GM18907 (cell line): Measurements from ENCODE around the gene MAP4K2.
"Not testable (repeated sequence)": the region's sequence is repeated elsewhere in the genome, so short reads cannot be mapped to it uniquely, and the experiment has no call there.

ENCODE experiments used
- ATAC-seq: cut with Tn5 transposase; IDR thresholded peaks from one replicate; pipeline ENCODE4 v1.9.1; 2021; ENCODE audit warnings: mild to moderate bottlenecking, moderate library complexity; ENCODE audit not compliant: unreplicated experiment

MAP4K2 gene

DNA sequence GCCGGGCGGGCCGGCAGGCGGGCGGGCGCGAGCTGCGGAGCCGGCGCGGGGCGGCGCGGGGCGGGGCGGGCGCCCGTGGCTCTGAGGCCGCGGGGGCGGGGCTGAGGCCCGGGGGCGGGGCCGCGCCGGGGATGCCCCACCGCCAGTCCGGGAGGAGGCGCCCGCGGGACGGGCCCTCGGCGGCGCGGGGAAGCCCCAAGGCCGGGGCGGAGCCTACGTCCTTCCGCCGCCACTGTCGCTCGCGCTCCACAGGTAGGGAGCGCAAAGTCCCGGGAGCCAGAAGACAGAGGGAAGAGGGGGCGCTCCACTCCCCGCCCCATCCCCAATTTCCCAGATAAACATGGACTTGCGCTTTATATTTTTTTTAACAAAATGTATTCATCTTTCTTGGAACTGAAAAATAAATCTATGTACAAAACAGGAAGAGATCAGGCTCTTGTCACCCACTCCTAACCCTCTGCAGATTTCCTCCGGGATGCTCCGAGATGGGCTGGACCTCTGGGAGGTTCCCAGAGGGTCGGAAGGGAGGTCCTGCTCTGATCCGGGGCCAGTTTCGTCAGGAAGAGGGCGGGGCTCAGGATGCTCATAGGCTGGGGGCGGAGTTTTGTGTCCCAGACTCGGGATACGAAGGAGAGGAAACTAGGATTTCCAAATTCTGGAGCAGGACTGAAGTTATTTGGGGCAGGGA, at the start of gene MAP4K2:
Gene MAP4K2 (minus strand): TSS at position 57 of the 688 bp plus-strand sequence. CDS start 65 bp downstream, outside the sequence.
- ATAC-seq, result peak; percentile 53

- peak; percentile 22 for ATAC-seq
Observed at GRCh38 chr11:64851831-64852351, 48.9 kb upstream of the MAP4K2 start.

- peak; percentile 63 for ATAC-seq
Observed at GRCh38 chr11:64850979-64851567, 48.1 kb upstream of the MAP4K2 start.

DNA sequence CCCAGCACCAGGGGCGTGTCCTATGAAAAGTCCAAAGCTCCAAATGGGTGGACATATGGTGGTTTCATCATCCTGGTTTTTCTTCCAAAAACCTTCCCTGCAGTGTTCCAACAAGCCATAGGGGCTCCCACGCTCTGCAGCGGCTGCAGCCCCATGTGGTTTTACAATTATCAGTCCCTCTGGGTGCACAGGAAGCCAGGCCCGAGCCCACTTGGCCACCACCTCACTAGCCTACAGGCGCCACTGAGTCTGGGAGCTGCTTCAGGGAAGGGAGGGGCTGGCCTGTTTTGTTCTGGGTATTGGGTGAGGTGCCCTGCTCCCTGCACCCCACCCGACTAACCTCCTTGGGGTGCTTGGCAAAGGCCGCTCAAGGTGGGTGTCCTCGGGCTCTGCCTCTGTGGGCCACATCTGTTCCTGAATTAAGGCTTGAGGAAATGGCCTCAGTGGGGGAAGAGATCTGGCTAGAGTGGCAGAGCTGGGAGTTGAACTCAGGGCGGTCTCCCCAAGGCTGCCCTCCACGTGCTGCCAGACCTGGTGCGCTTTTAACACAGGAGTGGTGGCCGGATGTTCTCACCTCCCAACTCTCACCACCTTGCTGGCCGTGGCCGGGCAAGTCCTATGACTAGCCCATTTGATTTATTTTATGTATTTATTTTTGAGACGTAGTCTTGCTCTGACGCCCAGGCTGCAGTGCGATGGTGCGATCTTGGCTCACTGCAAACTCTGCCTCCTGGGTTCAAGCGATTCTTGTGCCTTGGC, 46.8 kb upstream of the MAP4K2 start:
- ATAC-seq, result no peak

DNA sequence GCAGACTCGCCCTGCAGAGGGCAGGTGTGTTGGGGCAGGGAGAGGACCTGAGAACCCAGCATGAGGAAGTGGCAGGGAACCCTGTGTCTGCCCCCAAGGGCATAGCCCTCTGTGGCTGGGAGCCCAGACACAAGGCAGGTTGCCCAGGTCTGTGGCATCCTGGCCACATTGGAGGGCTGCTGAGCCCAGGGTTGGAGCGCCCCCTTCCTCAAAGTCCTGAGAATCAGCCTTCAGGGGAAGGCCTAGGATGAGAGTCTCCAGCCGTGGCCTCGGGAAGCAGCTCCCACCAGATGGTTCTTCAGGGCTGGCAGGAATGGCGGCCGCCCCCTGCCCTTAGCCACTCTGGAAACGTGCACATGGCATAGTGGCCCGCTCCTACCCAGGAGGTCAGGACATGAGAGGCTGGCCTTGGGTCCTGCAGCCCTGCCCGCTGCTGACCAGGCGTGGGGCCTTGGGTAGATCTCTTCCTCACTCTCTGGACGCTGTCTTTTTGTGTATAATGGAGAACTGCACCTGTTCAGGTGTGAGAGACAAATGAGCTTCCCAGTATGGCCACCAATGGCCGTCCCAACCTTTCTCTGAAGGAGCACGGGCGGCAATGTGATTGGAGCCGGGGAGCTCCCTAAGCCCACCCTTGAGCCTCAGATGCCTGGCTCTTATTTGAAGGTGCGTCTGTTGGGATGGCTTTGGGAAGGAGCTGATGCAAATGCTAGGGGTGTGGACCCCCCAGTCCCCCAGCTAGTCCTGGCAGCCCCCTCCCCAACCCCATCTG, 46.0 kb upstream of the MAP4K2 start:
- no peak for ATAC-seq

GRCh38 chr11:64848214-64848825, 45.3 kb upstream of the MAP4K2 start:
- ATAC-seq, result no peak

DNA sequence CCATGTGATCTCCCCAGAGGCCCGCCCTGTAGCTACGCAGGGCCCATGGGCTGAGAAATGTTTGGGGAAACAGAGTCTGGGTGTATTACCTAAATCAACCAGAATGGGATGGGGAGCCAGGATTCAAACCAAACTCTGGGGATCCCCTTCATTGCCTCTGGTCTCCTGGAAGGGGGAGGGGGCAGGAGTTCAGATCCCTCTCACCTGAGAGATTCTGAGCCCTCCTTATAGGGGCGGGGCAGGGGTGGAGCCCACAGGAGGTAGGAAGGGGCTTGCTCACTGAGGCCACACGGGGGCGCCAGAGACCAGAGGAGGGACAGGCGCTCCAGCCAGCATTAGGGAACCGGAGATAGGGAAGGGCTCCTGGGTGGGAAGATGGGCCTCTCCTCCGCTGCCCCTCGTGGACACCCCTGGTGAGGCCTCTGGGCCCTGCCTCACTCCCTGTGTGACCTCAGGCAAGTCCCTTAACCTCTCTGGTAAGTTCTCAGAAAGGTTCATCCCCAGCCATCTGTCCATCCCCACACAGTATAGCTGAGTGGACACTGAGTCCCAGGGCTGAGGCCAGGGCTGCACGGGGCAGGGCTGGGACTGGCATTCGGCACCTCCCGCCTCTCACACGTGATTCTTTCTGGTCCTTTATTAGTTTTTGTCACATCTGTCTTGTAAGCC, 44.1 kb upstream of the MAP4K2 start:
- ATAC-seq, result no peak

- not testable (repeated sequence) for ATAC-seq
Observed at GRCh38 chr11:64845776-64846129, 42.7 kb upstream of the MAP4K2 start.

GRCh38 chr11:64845129-64845775, 42.2 kb upstream of the MAP4K2 start:
- ATAC-seq, result no peak

DNA sequence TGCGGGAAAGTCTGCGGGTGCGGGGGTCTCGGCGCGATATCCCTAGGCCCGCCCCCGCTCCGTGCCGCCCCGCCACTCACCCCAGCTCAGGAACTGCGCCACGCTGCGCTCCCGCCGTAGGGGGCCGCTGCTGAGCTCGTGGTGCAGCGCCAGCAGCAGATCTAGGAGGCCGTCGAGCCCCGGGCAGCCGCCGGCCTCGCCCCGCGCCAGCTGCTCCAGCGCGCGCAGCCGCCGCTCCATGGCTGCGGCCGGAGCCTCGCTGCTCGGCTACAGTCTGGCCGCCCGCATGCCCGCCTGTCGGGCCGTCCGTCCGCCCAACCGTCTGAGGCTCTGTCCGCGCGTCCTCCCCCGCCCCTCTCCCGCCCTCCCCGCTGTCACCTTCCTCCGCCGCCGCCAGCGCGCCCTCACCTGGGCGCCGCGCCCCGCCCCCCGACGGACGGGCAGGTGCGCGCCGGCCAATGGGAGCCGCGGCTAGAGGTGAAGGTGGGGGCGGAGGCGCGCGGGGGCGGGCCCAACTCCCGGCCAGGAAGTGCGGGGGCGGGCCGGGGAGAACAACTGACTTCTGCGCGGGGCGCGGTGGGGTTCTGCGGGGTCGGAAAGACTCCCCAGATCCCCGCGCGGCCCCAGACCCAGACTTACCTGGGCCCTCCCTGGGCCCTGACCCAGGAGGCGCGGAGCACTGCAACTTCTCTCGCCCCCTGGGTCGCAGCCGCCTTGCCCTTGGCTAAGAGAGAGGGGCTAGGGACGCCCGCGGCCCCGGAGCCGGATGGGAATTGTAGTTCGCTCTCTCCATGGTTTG, 41.5 kb upstream of the MAP4K2 start, which contains the start of gene CDC42BPG:
Gene CDC42BPG (minus strand): TSS at position 324 of the 799 bp plus-strand sequence. CDS start 84 bp downstream, at position 240.
- ATAC-seq, result no peak

DNA sequence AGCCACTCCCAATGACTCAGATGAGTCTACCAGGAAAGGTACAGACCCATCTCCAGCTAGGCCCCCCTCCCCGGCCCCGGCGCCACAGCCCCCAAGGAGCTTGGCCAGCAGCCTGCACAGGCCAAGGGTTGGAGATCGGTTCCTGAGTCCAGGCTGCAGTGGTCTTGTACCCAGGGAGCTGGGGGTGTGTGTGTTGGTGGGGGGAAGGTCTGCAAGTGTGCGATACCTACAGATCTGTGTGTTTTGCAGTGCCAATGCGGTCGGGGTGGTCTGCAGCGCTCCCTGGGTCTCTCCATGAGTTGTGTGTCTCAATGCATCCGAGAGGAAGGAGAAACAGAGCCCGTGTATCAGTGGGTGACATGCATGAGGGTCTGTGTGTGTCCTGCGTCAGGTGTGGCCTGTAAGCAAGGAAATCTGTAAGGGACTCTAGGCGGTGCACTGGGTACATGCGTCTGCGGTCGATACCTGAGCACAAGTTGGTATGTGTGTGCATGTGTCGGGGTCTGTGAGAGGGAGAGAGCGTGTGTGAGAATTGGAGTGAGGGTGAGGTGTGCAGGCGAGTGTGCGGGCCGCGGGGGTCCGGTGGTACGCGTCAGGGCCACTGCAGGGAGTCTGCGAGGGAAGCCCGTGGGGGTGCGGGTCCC, 40.8 kb upstream of the MAP4K2 start:
- ATAC-seq, result no peak

DNA sequence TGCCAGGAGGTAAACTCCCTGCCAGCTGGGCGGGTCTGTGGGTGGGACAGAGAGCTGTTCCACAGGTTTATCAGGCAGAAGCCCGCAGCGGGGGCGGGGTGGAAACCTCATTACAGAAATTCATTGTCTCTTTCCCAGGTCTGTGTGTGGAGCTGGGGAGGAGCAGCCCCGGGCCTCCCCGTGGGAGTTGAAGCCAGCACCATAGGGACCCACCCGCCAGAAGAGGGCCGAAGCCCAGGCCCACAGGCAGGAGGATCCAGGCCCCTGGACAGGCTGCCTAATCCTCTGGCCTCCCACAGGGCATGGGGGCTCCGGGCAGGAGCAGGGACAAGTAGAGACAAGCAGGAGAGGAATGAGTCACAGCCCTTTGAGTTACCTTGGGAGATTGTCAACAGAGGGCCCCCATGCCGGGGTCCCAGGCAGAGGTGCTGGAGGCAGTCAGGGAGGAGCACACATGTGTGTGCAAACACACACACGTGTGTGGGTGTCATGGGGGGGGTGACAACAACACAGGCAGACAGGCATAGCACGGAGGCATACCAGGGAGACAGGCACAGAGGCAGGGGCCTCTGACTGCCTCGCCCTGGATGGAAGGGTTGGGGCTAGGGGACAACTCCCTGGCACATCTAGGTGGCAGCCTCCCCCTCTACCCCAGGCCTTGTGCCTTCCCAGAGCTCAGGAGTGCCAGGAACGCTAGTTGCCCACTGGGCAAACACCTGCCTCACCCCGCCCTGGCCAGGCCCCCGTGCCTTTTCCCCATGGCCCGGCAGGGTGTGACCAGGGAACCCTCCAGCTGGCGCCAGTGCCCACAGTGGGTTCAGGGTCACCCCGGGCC, 40.1 kb upstream of the MAP4K2 start:
- no peak for ATAC-seq

DNA sequence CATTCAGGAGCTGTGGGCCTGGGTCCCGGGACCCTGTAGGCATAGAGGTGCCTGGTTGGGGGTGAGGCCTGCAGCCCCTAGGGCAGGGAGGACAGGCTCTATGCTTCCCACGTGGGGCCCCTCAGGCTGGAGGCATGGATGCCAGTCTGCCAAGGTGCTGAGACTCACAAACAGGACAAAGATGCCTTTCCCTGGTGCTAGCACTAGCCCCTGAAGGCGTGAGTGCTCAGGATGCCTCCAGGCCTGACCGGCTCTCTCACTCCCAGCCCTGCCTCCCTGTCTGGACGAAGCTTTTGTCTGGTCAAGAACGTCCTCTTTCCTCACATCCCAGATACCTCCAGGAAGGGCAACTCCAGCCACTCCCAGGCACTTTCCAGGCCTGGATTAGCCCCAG, 39.3 kb upstream of the MAP4K2 start:
- no peak for ATAC-seq

- ATAC-seq, result no peak
Observed at GRCh38 chr11:64841592-64842365, 38.8 kb upstream of the MAP4K2 start.

GRCh38 chr11:64839887-64840782, 37.1 kb upstream of the MAP4K2 start:
- ATAC-seq, result no peak
